HepG2 (cell line): ENCODE data around the gene SYP.

Experiments
- BRCA1 ChIP-seq: sonication (generic); formaldehyde crosslinking; IDR thresholded peaks from 2 replicates; pipeline ENCODE4 v1.4.0; 2020; ENCODE audit warnings: missing genetic modification reagents
- RAD21 ChIP-seq: fragments of 450-650 bp; formaldehyde crosslinking; IDR thresholded peaks from 2 replicates; pipeline ENCODE4 v1.5.0; 2020; ENCODE audit warnings: mild to moderate bottlenecking
- SMAD1 ChIP-seq: sonication (generic); formaldehyde crosslinking; IDR thresholded peaks from 2 replicates; pipeline ENCODE4 v1.4.0; 2020; ENCODE audit warnings: missing genetic modification reagents, low read depth, mild to moderate bottlenecking, borderline replicate concordance
- TF ChIP-seq, protein P1 (sequence below): sonication (generic); formaldehyde crosslinking; IDR thresholded peaks from 2 replicates; pipeline ENCODE4 v1.5.0; 2020; ENCODE audit warnings: mild to moderate bottlenecking, missing genetic modification reagents, moderate library complexity

DNA sequence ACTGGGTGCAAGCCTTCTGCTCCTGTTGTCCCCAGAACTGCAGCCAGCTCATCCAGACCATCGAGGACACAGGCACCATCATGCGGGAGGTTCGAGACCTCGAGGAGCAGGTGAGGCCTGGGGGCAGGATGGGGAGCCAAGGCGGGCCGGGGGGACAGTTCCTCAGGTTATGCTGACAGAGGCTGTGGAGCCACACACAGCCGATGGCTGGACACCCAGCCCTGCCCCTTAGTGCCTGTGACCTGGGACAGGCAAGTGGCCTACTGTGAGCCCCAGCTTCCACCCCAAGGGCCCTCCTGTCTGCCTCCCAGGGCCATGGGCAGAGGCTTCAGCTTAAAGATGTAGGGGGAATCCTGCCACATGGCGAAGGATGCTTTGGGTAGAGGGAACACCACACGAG is 49.6 kb upstream of the SYP start:
- TF ChIP-seq BRCA1 (CRISPR knock-in tag) (no peak), RAD21 (CRISPR knock-in tag) (no peak), SMAD1 (no peak)
- TF ChIP-seq, protein P1, sequence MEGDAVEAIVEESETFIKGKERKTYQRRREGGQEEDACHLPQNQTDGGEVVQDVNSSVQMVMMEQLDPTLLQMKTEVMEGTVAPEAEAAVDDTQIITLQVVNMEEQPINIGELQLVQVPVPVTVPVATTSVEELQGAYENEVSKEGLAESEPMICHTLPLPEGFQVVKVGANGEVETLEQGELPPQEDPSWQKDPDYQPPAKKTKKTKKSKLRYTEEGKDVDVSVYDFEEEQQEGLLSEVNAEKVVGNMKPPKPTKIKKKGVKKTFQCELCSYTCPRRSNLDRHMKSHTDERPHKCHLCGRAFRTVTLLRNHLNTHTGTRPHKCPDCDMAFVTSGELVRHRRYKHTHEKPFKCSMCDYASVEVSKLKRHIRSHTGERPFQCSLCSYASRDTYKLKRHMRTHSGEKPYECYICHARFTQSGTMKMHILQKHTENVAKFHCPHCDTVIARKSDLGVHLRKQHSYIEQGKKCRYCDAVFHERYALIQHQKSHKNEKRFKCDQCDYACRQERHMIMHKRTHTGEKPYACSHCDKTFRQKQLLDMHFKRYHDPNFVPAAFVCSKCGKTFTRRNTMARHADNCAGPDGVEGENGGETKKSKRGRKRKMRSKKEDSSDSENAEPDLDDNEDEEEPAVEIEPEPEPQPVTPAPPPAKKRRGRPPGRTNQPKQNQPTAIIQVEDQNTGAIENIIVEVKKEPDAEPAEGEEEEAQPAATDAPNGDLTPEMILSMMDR (CRISPR knock-in tag) = no peak
